Measurements from ENCODE around the gene RNF130.

GRCh38 chr5:179907556-179908324 is 163.8 kb downstream of the RNF130 start, which contains the start of gene TBC1D9B:
- TF ChIP-seq, protein P1, sequence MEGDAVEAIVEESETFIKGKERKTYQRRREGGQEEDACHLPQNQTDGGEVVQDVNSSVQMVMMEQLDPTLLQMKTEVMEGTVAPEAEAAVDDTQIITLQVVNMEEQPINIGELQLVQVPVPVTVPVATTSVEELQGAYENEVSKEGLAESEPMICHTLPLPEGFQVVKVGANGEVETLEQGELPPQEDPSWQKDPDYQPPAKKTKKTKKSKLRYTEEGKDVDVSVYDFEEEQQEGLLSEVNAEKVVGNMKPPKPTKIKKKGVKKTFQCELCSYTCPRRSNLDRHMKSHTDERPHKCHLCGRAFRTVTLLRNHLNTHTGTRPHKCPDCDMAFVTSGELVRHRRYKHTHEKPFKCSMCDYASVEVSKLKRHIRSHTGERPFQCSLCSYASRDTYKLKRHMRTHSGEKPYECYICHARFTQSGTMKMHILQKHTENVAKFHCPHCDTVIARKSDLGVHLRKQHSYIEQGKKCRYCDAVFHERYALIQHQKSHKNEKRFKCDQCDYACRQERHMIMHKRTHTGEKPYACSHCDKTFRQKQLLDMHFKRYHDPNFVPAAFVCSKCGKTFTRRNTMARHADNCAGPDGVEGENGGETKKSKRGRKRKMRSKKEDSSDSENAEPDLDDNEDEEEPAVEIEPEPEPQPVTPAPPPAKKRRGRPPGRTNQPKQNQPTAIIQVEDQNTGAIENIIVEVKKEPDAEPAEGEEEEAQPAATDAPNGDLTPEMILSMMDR (IDR thresholded peaks at IDR 0.05 in 4 of 5, conservative IDR thresholded peaks at IDR 0.05 in 1 of 5), result peak in 4 of 5 experiments; percentile 70 to 71 (median 70)
- TF ChIP-seq POLR2A (IDR thresholded peaks at IDR 0.05), result peak; percentile 40 to 52

All from gastrocnemius medialis (tissue), 4 donors.